NCI-H446 (cell line): ENCODE results near the gene MPZL3.

Experiments
- DNase-seq, 2 experiments: peaks; one replicate each; lab custom pipeline; 2025; lab: John Stamatoyannopoulos, UW

MPZL3 gene

GRCh38 chr11:118232659-118233058 lies 19.5 kb downstream of the MPZL3 start:
- DNase-seq = no peak

GRCh38 chr11:118231461-118231860 lies 20.7 kb downstream of the MPZL3 start:
- DNase-seq = no peak

- no peak for DNase-seq
Measured at GRCh38 chr11:118230088-118230487, 22.1 kb downstream of the MPZL3 start.

GRCh38 chr11:118229274-118229847 lies 22.8 kb downstream of the MPZL3 start:
- DNase-seq = no peak

GRCh38 chr11:118227865-118228785 lies 24.0 kb downstream of the MPZL3 start:
- no peak for DNase-seq

GRCh38 chr11:118226781-118227180 lies 25.4 kb downstream of the MPZL3 start:
- no peak for DNase-seq

- no peak for DNase-seq
Measured at GRCh38 chr11:118226296-118226695, 25.9 kb downstream of the MPZL3 start.

- DNase-seq = no peak
Measured at GRCh38 chr11:118224511-118225188, 27.5 kb downstream of the MPZL3 start, which contains the start of gene JAML. Gene JAML (minus strand): TSS chr11:118225011. CDS start chr11:118214866, 10,145 bp downstream.

GRCh38 chr11:118223992-118224391 lies 28.2 kb downstream of the MPZL3 start:
- DNase-seq = no peak

GRCh38 chr11:118223570-118223969 lies 28.6 kb downstream of the MPZL3 start:
- DNase-seq = no peak

- no peak for DNase-seq
Measured at GRCh38 chr11:118222437-118222836, 29.7 kb downstream of the MPZL3 start.

GRCh38 chr11:118221419-118221818 lies 30.7 kb downstream of the MPZL3 start:
- DNase-seq = no peak

- DNase-seq = no peak
Measured at GRCh38 chr11:118219732-118220131, 32.4 kb downstream of the MPZL3 start.

GRCh38 chr11:118219244-118219643 lies 32.9 kb downstream of the MPZL3 start:
- DNase-seq = no peak

GRCh38 chr11:118217575-118217974 lies 34.6 kb downstream of the MPZL3 start:
- no peak for DNase-seq

- no peak for DNase-seq
Measured at GRCh38 chr11:118216621-118217481, 35.3 kb downstream of the MPZL3 start.

GRCh38 chr11:118215765-118216164 lies 36.4 kb downstream of the MPZL3 start:
- no peak for DNase-seq

- no peak for DNase-seq
Measured at GRCh38 chr11:118215262-118215661, 36.9 kb downstream of the MPZL3 start.

- DNase-seq = no peak
Measured at GRCh38 chr11:118214210-118214914, 37.8 kb downstream of the MPZL3 start.

GRCh38 chr11:118213781-118214180 lies 38.4 kb downstream of the MPZL3 start:
- DNase-seq = no peak

GRCh38 chr11:118213201-118213600 lies 39.0 kb downstream of the MPZL3 start:
- no peak for DNase-seq
